Activated CD8-positive, alpha-beta memory T cell treated with anti-CD3 and anti-CD28 coated beads, Interleukin-2, amount 50 U/mL, for 1 hour (primary cell): Measurements from ENCODE around the gene NOS1.
"Not testable (repeated sequence)": the region's sequence is repeated elsewhere in the genome, so short reads cannot be mapped to it uniquely, and the experiment has no call there.

Experiments
- DNase-seq: peaks from one replicate; pipeline ENCODE4 v3.0.0-alpha.2; 2020; ENCODE audit errors: extremely low read depth

NOS1 gene

DNA sequence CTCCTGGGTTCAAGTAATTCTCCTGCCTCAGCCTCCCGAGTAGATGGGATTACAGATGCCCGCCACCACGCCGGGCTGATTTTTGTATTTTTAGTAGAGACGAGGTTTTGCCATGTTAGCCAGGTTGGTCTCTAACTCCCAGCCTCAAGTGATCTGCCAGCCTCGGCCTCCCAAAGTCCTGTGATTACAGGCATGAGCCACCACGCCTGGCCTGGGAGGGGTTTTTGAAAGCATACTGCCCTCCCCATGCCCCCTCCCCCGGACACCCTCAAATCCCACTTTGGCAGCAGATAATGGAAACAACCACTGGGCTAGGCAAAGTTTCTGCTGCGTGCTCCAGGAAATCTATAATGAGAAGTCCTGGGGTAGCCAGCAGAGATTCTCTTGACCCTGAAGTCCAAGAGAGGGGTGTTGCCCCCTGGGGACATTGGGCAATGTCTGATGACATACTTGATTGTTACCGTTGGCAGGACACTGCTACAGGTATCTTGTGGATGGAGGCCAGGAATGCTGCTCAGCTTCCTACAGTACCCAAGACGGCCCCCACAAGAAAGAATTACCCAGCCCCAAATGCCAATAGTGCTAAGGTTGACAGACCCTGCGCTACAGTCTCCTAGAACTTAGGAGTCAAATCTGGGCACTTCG, 152.5 kb downstream of the NOS1 start:
- no peak for DNase-seq

DNA sequence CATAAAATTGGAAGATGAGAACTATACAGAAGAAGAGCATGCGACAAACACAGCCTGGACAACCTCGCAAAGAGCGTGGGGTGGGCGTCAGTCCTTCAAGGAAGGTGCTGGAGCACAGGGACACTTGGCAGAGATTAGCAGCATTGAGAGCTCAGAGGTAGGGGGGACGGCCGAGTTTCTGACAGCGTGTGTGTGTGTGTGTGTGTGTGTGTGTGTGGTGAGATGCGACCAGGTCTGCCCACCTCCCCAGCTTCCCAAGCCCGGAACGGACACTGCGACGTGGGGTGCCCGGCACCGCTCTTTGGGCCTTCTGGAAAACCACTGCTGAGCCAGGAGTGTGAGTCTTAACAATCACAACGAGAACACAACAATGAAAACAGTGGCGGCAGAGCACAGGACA, 153.2 kb downstream of the NOS1 start:
- no peak for DNase-seq

DNA sequence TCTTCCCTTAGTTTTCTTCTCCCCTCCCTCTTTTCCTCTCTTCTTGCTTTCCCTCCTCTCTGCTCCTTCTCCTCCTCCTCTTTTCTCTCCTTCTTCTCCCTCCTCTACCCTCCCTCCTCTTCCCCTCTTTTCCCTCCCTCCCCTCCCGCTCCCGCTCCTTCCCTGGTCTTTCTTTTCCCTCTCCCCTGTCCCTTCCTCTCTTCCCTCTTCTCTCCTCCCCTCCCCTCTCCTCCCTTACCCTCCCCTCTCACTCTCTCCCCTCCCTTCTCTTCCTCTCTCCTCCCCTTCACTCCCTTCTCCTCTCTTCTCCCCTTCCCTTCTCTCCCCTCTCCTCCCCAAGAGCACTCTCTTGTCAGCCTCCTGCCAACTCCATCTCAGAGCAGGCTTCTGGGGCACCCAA, 153.8 kb downstream of the NOS1 start:
- DNase-seq = no peak

DNA sequence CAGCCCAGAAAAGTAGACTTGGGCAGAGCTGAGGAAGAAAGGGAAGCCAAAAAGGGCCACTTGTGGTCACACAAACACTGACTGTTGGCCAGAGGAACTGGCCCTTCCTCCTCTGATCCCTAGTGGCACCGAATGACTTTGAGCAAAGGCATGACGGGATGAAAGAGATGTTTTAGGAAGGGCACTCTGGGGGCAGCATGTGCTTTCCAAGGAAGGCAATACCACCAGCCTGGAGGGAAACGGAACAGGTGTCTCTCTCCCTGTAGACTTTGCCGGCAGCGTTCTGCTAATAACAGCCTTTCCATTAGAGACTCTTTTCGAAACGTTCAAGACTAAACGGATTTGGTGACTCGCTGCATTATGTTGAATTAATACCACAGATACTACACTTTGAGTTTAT, 158.9 kb downstream of the NOS1 start:
- DNase-seq = no peak

DNA sequence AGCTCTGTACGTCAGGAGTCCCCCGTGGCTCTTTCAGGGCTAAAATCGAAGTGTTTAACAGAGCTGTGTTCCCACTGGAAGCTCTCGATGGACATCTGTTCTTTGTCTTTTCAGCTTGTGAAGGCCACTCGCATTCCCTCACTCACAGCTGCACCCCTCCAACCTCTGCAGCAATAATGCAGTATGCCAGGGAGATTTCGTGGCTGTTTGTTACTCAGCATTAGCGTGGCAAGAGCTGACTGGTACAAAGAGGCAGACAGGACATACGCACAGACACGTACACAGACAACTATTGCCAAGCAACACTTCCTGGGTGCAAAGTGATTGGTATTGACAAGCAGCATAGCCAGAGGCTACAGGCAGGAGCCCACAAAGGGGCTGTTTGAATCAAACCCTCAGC, 159.4 kb downstream of the NOS1 start:
- DNase-seq = no peak

DNA sequence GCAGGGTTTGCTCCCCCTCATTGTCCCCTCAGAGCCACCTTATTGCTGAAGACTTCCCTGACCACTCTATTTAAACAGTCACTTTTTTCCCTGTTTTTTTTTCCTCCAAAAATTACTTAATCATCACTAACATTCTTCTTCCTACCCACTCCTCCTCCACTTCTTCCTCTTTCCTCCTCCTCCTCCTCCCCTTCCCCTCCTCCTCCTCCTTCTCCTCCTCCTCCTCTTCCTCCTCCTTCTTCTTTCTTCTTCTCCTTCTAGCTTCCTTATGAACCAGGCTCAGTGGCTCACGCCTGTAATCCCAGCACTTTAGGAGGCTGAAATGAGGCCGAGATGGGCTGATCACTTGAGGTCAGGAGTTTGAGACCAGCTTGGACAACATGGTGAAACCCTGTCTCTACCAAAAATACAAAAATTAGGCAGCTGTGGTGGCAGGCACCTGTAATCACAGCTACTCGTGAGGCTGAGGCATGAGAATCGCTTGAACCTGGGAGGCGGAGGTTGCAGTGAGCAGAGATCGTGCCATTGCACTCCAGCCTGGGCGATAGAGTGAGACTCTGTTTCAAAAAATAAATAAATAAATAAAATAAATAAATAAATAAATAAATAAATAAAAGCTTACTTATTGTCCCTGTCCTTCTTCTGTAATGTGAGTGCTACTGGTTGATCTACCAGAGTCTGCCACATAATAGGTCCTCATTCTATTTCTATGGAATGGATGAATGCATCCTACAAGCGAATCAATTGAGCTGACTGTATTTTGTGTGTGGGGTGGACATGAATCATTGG, 161.3 kb downstream of the NOS1 start:
- DNase-seq = not testable (repeated sequence)

DNA sequence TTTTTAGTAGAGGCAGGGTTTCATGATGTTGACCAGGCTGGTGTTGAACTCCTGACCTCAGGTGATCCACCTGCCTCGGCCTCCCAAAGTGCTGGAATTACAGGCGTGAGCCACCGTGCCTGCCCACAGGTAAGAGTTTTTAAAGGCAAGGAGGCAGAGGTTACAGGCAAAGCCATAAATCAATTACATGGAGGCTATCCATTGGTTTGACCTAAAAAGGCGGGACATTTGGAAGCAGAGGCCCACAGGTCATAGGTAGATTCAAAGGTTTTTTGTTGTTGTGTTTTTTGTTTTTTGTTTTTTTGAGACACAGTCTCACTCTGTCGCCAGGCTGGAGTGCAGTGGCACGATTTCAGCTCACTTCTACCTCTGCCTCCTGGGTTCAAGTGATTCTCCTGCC, 165.1 kb downstream of the NOS1 start:
- DNase-seq = not testable (repeated sequence)

DNA sequence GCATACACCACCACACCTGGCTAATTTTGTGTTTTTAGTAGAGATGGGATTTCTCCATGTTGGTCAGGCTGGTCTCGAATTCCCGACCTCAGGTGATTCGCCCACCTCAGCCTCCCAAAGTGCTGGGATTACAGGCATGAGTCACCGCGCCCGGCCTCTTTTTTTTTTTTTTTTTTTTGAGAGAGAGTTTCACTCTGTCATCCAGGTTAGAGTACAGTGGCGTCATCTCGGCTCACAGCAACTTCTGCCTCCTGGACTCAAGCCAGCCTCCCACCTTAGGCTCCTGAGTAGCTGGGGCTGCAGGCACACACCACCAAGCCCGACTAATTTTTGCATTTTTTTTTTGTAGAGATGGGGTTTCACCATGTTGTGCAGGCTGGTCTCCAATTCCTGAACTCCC, 166.4 kb downstream of the NOS1 start:
- not testable (repeated sequence) for DNase-seq

DNA sequence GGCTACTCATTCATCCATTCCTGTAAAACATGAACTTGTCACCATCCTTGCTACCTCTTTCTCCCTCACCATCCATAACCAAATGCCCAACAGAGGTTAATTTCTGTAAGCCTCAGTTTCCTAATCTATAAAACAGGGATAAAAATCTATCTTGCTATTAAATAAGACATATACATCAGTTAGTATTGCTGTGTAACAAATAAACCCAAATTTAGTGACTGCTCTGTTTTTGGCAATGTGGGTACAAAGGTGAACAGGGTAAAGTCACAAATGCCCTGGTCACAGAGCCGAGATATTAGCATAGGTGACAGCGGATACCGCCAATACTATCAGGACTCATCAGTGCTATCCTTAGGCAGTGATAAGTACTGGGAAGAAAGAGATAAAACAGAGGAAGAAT, 167.5 kb downstream of the NOS1 start:
- no peak for DNase-seq

DNA sequence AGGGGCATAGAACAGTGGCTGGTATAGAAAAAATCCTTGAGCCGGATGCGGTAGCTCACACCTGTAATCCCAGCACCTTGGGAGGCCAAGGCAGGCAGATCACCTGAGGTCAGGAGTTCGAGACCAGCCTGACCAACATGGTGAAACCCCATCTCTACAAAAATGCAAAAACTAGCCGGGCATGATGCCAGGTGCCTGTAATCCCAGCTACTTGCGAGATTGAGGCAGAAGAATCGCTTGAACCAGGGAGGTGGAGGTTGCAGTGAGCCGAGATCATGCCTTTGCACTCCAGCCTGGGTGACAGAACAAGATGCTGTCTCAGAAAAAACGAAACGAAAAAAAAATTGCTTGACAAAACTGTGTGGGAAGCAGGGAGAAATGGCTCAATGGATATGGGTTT, 168.8 kb downstream of the NOS1 start:
- DNase-seq = not testable (repeated sequence)

DNA sequence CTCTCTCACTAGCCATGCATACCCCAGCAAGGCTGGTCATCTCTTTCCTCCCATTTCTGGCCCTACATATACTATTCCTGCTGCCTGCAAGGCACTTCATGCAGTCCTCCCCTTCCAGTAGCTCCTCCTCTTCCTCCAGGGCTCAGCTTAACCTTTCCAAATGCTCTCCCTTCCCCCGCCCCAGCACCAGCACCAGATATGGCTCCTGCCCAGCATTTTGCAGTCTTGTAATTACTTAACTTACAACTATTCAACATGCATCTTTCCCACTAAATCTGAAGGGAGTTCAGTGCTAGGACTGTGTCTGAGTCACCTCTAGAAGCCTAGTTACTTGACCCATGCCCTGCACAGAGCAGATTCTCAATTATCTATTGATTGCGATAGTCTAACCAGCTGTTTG, 169.4 kb downstream of the NOS1 start:
- no peak for DNase-seq

DNA sequence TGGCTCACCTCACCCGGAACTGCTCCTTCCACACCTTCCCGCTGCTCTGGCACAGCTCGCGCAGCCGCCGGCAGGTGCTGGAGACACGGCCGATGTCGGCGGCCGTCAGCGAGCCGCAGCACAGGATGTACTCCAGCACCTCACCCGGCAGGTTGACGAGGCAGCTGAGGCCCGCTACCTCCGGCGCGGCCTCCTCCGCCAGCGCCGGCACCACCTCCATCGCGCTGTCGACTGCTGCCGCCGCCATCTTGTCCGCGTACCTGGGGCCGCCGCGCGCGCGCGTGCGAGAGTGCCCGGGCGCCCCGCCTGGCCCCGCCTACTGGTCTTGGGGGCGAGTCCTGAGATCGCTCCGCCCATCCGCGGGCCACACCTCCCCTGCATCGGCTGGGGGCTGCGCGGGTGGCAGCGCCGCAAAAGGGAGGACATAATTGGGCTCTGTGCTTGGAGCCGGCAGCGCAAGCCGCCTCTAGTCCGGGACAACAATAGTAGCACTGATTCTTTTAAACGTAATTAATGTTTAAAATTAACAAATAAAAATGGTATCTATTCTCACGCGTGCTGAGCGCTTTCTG, 171.1 kb downstream of the NOS1 start, which contains the start of gene FBXO21:
FBXO21 (minus strand) TSS at position 261 of the 572 bp plus-strand sequence; CDS start at position 247, 14 bp downstream.
- peak; percentile 65 for DNase-seq

DNA sequence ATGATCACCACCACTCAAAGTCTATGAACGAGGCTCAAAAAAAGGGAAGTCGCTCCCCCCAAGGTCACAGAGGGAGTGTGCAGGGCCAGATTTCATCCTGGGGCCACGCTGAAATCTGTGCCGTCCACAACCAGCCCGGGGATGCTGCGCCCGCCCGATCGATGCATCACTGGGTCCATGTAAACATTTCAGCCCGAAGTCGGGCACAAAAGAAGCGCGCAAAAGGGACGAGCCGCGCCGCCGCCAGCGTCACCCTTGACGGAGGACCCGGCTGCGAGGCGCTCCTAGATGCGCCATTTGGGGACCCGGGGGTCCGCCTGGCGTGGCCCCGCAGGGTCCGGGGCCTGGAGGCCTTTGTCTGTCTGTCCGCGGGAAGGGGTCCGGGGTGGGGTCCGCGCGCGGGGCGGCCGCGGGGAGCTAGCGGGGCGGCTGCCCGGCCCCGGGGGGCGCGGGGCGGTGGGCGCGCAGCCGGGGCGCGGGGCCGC, 171.7 kb downstream of the NOS1 start:
- DNase-seq = no peak

DNA sequence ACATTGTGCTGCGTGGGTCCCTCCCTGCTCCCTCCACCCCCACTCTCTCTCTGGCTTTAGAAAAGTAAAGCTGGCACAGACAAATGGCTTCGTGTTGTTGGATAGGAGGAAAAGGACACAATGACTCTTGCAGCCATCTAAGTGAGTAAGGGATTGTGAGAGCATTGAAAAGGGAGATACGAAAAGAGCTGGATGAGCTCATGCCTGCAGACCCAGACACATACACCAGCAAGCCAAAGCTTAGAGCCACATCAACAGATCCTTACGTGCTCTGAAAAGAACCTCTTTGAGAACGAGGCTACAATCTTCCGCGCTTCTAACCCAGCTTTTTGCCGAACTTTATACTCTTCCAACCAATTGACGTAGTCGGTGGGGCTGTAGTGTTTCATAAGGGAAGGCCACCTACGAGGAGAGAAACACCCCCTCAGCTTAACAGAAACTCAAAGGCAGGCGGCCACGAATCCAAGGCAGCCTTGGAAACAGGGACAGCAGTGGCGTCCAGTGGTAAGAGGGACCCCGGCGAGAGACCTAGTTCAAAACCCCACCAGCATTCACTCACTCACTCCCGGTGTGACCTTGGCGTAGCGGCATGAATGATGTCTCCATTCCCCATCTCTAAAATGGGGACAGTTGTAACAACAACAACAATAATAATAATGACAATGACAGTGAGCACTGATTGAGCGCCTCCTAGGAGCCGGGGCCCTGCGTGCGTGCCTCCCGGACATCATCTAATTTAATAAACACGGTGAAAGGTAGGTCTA, 172.3 kb downstream of the NOS1 start:
- DNase-seq = no peak

DNA sequence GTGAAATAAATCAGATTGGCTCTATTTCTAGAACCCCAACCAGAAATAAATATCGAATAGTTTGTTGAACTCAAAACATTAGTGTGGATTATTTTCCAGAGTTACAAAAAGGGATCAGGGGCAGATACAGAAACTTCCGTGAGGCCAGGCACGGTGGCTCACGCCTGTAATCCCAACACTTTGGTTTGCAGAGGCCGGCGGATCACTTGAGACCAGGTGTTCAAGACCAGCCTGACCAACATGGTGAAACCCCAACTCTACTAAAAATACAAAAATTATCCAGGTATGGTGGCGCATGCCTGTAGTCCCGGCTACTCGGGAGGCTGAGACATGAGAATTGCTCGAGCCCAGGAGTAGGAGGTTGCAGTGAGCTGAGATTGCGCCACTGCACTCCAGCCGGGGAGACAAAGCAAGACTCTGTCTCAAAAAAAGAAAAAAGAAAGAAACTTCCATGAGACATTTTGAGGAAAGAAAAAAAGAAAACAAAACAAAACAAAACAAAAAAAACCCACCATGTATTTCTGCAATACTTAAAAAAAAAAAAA, 173.2 kb downstream of the NOS1 start:
- DNase-seq = no peak

DNA sequence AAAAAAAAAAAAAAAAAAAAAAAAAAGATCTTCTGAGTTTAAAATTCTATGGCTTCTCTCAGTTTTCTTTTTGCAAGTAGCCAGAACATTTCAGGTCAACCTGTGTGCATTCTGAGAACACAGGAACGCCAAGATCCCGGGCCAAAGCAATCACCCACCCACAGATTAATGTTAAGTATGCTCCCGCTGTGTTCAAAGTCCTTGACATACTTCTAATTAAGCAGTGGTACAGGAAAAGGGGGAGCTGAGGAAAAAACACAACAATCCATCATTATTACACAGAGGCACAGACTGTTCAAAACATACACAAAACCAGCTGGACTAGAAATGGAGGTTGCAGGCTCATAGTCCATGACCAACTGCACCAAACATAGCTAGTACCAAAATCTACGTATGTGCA, 174.0 kb downstream of the NOS1 start:
- DNase-seq = no peak

DNA sequence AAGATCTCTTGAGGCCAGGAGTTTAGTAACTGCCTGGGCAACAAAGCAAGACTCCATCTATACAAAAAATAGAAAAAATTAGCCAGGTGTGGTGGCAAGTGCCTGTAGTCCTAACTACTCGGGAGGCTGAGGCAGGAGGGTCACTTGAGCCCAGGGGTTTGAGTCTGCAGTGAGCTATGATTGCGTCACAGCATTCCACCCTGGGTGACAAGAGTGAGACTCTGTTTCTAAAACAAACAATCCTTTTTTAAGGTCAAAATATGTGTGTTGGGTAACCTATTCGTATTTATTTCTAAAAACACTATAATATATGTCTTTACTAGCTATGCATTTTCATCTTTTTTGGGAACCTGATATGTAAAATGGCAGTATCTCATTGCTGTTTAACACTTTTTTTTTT, 178.6 kb downstream of the NOS1 start:
- no peak for DNase-seq

DNA sequence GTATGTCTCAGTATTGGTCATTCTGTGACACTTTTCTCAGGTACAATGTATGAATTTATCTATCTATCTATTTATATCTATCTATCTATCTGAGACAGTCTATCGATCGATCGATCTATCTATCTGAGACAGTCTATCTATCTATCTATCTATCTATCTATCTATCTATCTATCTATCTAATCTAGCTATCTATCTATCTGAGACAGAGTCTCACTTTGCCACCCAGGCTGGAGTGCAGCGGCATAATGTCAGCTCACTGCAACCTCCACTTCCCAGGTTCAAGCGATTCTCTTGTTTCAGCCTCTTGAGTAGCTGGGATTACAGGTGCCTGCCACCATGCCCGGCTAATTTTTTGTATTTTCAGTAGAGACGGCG, 180.0 kb downstream of the NOS1 start:
- not testable (repeated sequence) for DNase-seq

DNA sequence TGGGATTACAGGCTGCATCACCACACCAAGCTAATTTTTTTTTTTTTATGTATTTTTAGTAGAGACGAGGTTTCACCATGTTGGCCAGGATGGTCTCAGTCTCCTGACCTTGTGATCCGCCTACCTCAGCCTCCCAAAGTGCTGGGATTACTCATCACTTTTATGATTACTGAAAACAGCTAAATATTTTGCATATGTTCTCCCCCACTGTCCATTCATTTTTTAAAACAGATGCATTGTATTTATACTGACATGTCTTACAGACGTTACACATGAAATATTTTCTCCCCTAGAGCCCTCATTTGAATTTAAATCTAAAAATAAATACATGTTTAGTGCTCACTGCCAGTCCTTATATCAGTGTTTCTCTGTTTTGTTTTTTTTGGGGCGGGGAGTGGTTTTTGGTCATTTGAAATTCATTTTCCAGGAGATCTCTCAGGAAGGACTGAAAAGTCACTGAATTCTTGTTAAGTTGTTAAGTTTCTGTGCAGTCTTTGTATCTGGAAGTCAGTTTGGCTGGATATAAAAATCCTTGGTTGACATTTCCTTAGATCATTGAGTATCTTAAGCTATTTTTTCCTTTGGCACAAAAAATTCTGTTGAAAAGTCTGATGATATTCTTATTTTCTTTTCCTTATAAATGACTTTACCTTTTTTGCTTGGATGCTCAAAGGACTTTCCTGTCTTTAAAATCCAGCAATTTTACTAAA, 180.5 kb downstream of the NOS1 start:
- DNase-seq = no peak

DNA sequence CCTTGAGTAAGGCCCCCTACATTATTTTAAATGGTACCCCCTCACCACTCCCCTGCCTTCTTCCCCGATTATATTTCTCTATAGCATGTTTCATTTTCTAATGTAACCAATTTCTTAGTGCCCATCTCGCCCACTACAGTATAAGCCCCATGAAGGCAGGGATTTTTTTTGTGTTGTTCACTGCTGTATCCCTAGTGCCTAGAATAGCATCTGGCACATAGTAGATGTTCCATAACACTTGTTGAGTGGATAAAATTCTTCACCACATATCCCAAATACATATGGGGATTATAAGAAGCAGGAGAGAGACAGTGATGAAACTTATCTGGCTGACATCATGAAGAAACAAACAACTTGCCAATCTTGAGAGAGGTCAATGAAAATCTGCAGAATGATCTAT, 182.7 kb downstream of the NOS1 start:
- no peak for DNase-seq

DNA sequence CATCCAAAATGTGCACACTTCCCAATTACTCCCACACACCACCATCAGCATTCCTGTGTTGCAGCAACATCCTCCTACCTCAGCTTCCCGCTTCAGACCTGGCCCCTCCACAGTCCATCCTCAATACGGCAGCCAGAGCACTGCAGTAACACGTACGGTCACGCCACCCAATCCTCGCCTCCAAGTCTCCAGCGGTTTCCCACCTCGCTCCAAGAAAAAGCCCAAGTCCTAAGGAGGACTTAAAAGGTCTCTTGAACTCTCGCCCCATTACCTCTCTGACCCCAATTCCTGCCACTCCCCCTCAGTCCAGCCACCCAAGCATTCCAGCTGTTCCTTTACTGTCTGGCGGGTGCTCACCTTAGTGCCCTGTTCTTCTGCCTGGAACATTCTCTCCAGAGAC, 183.1 kb downstream of the NOS1 start:
- DNase-seq = no peak
